ENCODE results near the gene ZBTB32. TPM values are rescaled to one million over a fixed set of nuclear protein-coding genes. Genes with fewer than 3 reads are reported as not detected.
"Not testable (repeated sequence)": the region's sequence is repeated elsewhere in the genome, so short reads cannot be mapped to it uniquely, and the experiment has no call there.

The ZBTB32 gene
- total RNA-seq, 4 donors from 2014 or later: not detected

GRCh38 chr19:35720648-35721047, 16.3 kb downstream of the ZBTB32 start:
- H3K27me3 ChIP-seq: no peaks in the 10 kb centered on the region
- no peak for TF ChIP-seq POLR2AphosphoS5 (IDR thresholded peaks at IDR 0.05)
- no peak for TF ChIP-seq EP300 (IDR thresholded peaks at IDR 0.05)
- TF ChIP-seq CTCF (IDR thresholded peaks at IDR 0.05): no peak
- no peak for TF ChIP-seq POLR2A (IDR thresholded peaks at IDR 0.05)
- WGBS: 89% methylated on average over 7 of the region's 17 CpGs
- H3K4me3 ChIP-seq: no peak overlapping the region
- no peak for DNase-seq (ENCODE audit: low spot score in 2 of 2)
- peaks cover 53% of the 10 kb centered on the region for H3K36me3 ChIP-seq
- H3K4me1 ChIP-seq: peaks cover 28% of the 10 kb centered on the region
- no peak overlapping the region for H3K27ac ChIP-seq
- H3K9me3 ChIP-seq: no peaks in the 10 kb centered on the region

- Histone ChIP-seq H3K27ac (no peak overlapping the region), H3K9me3 (no peaks in the 10 kb centered on the region), H3K4me3 (no peak overlapping the region), H3K36me3 (peaks cover 60% of the 10 kb centered on the region), H3K27me3 (no peaks in the 10 kb centered on the region), H3K4me1 (peaks cover 20% of the 10 kb centered on the region)
- peak in 1 of 2 donors; percentile 64 for DNase-seq (ENCODE audit: low spot score in 2 of 2)
- no peak for TF ChIP-seq POLR2AphosphoS5 (IDR thresholded peaks at IDR 0.05)
- no peak for TF ChIP-seq CTCF (IDR thresholded peaks at IDR 0.05)
- no peak for TF ChIP-seq EP300 (IDR thresholded peaks at IDR 0.05)
- no peak for TF ChIP-seq POLR2A (IDR thresholded peaks at IDR 0.05)
- WGBS: 91% methylated on average over 13 of the region's 16 CpGs
These were observed 17.0 kb downstream of the ZBTB32 start for GRCh38 chr19:35721374-35721773.

- no peak overlapping the region for H3K4me3 ChIP-seq
- peaks cover 71% of the 10 kb centered on the region for H3K36me3 ChIP-seq
- H3K9me3 ChIP-seq: no peaks in the 10 kb centered on the region
- peak in 1 of 2 donors; percentile 53 for DNase-seq (ENCODE audit: low spot score in 2 of 2)
- TF ChIP-seq EP300 (IDR thresholded peaks at IDR 0.05) (no peak), CTCF (IDR thresholded peaks at IDR 0.05) (no peak), POLR2A (IDR thresholded peaks at IDR 0.05) (no peak), POLR2AphosphoS5 (IDR thresholded peaks at IDR 0.05) (no peak)
- 93% methylated on average over 14 of the region's 14 CpGs for WGBS
- H3K27ac ChIP-seq: no peak overlapping the region
- H3K4me1 ChIP-seq: peaks cover 17% of the 10 kb centered on the region
- no peaks in the 10 kb centered on the region for H3K27me3 ChIP-seq
These were observed 18.1 kb downstream of the ZBTB32 start for GRCh38 chr19:35722461-35722860.

GRCh38 chr19:35722897-35723296, 18.5 kb downstream of the ZBTB32 start:
- Histone ChIP-seq H3K4me3 (no peak overlapping the region), H3K27me3 (no peaks in the 10 kb centered on the region), H3K9me3 (no peaks in the 10 kb centered on the region), H3K27ac (no peak overlapping the region), H3K4me1 (peaks cover 17% of the 10 kb centered on the region), H3K36me3 (peaks cover 75% of the 10 kb centered on the region)
- WGBS: 89% methylated on average over 10 of the region's 16 CpGs
- TF ChIP-seq POLR2A (IDR thresholded peaks at IDR 0.05): no peak
- TF ChIP-seq EP300 (IDR thresholded peaks at IDR 0.05): no peak
- no peak for TF ChIP-seq CTCF (IDR thresholded peaks at IDR 0.05)
- no peak for TF ChIP-seq POLR2AphosphoS5 (IDR thresholded peaks at IDR 0.05)
- DNase-seq (ENCODE audit: low spot score in 2 of 2): no peak

GRCh38 chr19:35723671-35724070, 19.3 kb downstream of the ZBTB32 start:
- Histone ChIP-seq H3K9me3 (no peaks in the 10 kb centered on the region), H3K4me3 (no peak overlapping the region), H3K4me1 (peaks cover 14% of the 10 kb centered on the region), H3K27ac (no peak overlapping the region), H3K36me3 (peaks cover 83% of the 10 kb centered on the region), H3K27me3 (no peaks in the 10 kb centered on the region)
- WGBS: 96% methylated on average over 11 of the region's 24 CpGs
- TF ChIP-seq POLR2AphosphoS5 (IDR thresholded peaks at IDR 0.05) (no peak), CTCF (IDR thresholded peaks at IDR 0.05) (no peak), POLR2A (IDR thresholded peaks at IDR 0.05) (no peak), EP300 (IDR thresholded peaks at IDR 0.05) (no peak)
- no peak for DNase-seq (ENCODE audit: low spot score in 2 of 2)

- DNase-seq (ENCODE audit: low spot score in 2 of 2); H3K27me3 ChIP-seq; H3K4me1 ChIP-seq; H3K9me3 ChIP-seq; H3K27ac ChIP-seq; H3K4me3 ChIP-seq: not testable (repeated sequence)
- H3K36me3 ChIP-seq: peaks cover 88% of the 10 kb centered on the region
- 95% methylated on average over 7 of the region's 7 CpGs for WGBS
These were observed 19.8 kb downstream of the ZBTB32 start for GRCh38 chr19:35724132-35724531.
